ENCODE results near the gene NFAT5. TPM values are rescaled to one million over a fixed set of nuclear protein-coding genes. Genes with fewer than 3 reads are reported as not detected.
A peak's percentile ranks its signal among the peaks of the same experiment; 100 is the strongest.

The NFAT5 gene
- total and polyA plus RNA-seq, 9 of the 15 experiments (the other 6 are each of a cell fraction or from before 2014, with no cell fraction given) = 0.78 to 20.5 (median 12.4) TPM

DNA sequence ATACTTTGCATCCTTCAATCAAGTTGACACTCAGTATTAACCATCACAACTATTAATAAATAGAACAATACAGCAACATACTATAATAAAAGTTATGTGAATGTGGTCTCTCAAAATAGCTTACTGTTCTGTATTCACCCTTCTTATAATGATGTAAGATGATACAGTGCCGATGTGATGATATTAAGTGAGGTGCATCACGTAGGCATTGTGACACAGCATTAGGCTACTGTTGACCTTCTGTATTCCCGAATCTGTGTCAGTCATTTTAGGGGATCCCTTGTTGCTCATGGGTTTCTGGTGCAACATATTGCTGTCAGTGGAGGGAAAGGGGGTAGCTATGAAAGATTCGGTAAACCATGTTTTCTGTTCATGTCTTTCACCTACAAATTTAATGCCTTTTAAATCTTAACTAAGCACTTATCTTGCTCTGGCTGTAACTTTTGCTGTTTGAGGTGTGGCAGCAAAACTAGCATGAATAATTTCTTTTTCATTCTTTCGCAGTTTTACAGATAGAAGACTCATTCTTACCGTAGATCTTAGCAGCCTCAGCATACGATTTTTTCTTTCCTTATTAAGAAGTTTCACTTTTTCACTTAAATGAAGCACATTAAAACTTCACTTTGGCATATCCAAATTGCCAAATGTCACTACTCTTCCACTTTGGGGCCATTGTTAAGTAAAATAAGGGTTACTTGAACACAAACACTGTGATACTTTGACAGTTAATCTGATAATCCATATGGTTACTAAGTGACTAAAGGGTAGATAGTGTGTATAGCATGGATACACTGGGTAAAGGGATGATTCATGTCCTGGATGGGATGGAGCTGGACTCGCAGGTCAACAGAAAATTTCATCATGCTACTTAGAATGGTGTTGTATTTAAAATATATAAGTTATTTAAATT is 29.6 kb downstream of the NFAT5 start (continued):
- TF ChIP-seq ZNF518B (CRISPR knock-in tag; IDR thresholded peaks at IDR 0.05) = no peak
- 0 out of 2 replicates have a peak, but pooled peaks have one; percentile 43 for TF ChIP-seq EP400 (IDR thresholded peaks at IDR 0.05)
- no peak for TF ChIP-seq SMARCA5 (IDR thresholded peaks at IDR 0.05)
- TF ChIP-seq, protein P1, sequence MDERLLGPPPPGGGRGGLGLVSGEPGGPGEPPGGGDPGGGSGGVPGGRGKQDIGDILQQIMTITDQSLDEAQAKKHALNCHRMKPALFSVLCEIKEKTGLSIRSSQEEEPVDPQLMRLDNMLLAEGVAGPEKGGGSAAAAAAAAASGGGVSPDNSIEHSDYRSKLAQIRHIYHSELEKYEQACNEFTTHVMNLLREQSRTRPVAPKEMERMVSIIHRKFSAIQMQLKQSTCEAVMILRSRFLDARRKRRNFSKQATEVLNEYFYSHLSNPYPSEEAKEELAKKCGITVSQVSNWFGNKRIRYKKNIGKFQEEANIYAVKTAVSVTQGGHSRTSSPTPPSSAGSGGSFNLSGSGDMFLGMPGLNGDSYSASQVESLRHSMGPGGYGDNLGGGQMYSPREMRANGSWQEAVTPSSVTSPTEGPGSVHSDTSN (CRISPR knock-in tag; IDR thresholded peaks at IDR 0.05; ENCODE audit: low read depth) = no peak
- TF ChIP-seq, protein P1 (tag; conservative IDR thresholded peaks at IDR 0.05; ENCODE audit: low read depth) = peak; percentile 37; the same call in 1 of the 2 replicates

Measured in K562 (cell line).